Measurements from ENCODE around the gene ISOC2. TPM values are rescaled to one million over a fixed set of nuclear protein-coding genes. Genes with fewer than 3 reads are reported as not detected.
"Not testable (repeated sequence)": the region's sequence is repeated elsewhere in the genome, so short reads cannot be mapped to it uniquely, and the experiment has no call there.

Gene ISOC2
- total and polyA plus RNA-seq, 2 donors (not counting 3 experiments of a cell fraction or from before 2014, with no cell fraction given) = 49.3 to 68.7 TPM

GRCh38 chr19:55410168-55410567 lies 51.3 kb downstream of the ISOC2 start:
- Histone ChIP-seq H3K27ac (ENCODE audit: insufficient read depth, low read depth, low read length) (no peak overlapping the region), H3K4me1 (ENCODE audit: control insufficient read depth, extremely low read depth, insufficient read depth, low read length) (peaks cover 13% of the 10 kb centered on the region), H3K36me3 (ENCODE audit: control insufficient read depth in 2 of 2, extremely low read depth in 1 of 2, insufficient read depth in 2 of 2, low read length in 2 of 2) (no peaks in the 10 kb centered on the region), H3K4me3 (replicated peaks in 1 of 3; ENCODE audit: insufficient read depth in 1 of 3, low read depth in 1 of 3, low read length in 3 of 3) (no peak overlapping the region), H3K9ac (replicated peaks; ENCODE audit: extremely low read depth, insufficient read depth, low read length) (no peak overlapping the region), H3K4me2 (ENCODE audit: insufficient read depth, low read length) (no peak overlapping the region), H3K27me3 (ENCODE audit: control insufficient read depth in 2 of 2, insufficient read depth in 2 of 2, low read length in 2 of 2) (peaks cover 2 to 5% of the 10 kb centered on the region in 2 experiments), H4K20me1 (replicated peaks; ENCODE audit: control insufficient read depth, extremely low read depth, insufficient read depth, low read length) (no peaks in the 10 kb centered on the region), H3K9me1 (replicated peaks; ENCODE audit: control insufficient read depth, extremely low read depth, insufficient read depth, low read length) (no peaks in the 10 kb centered on the region), H3K79me2 (ENCODE audit: control insufficient read depth, insufficient read depth, low read length) (peaks cover 23% of the 10 kb centered on the region), H2AFZ (ENCODE audit: low read depth, low read length) (no peak overlapping the region), H3K9me3 (replicated peaks; ENCODE audit: control insufficient read depth, insufficient read depth, low read length) (no peaks in the 10 kb centered on the region)
- FAIRE-seq (no peak), DNase-seq (ENCODE audit: low read depth, low spot score) (no peak)
- ChIA-PET POLR2A (no interaction called here), CTCF (no interaction called here)
- intact Hi-C loops (cut with micrococcal nuclease) = no loop called here
- no TSS peak for BruUV-seq (replicated peaks)
- TF ChIP-seq POLR2A (IDR thresholded peaks at IDR 0.05; ENCODE audit: low read depth, low read length) (no peak), JUN (IDR thresholded peaks at IDR 0.05; ENCODE audit: borderline replicate concordance, insufficient read depth, insufficient read length, low read depth) (no peak), POLR2AphosphoS5 (IDR thresholded peaks at IDR 0.05; ENCODE audit: insufficient read depth, low read depth, low read length) (no peak), FOS (IDR thresholded peaks at IDR 0.05; ENCODE audit: borderline replicate concordance, insufficient read depth, low read length) (no peak), MYC (IDR thresholded peaks at IDR 0.05; ENCODE audit: low read depth, low read length) (no peak), EZH2 (IDR thresholded peaks at IDR 0.05; ENCODE audit: borderline replicate concordance, low read depth, low read length, severe bottlenecking) (no peak), MAX (IDR thresholded peaks at IDR 0.05; ENCODE audit: insufficient read depth, insufficient read length) (no peak), GATA2 (IDR thresholded peaks at IDR 0.05; ENCODE audit: insufficient read depth, insufficient read length, low read depth, low read length) (no peak), CTCF (IDR thresholded peaks at IDR 0.05; ENCODE audit: extremely low read depth in 1 of 2, insufficient read depth in 1 of 2, low read depth in 1 of 2, low read length in 2 of 2) (no peak)
- dilution Hi-C loops (cut with MboI; ENCODE audit: extremely low pct_ligation_motif_present, low sequenced_read_pairs) = no loop called here

GRCh38 chr19:55409179-55409578 lies 52.3 kb downstream of the ISOC2 start:
- H3K36me3 ChIP-seq (ENCODE audit: control insufficient read depth in 2 of 2, extremely low read depth in 1 of 2, insufficient read depth in 2 of 2, low read length in 2 of 2); H3K9me3 ChIP-seq (replicated peaks; ENCODE audit: control insufficient read depth, insufficient read depth, low read length); DNase-seq (ENCODE audit: low read depth, low spot score); BruUV-seq (replicated peaks); POLR2A ChIA-PET; H3K9me1 ChIP-seq (replicated peaks; ENCODE audit: control insufficient read depth, extremely low read depth, insufficient read depth, low read length); H3K27me3 ChIP-seq (ENCODE audit: control insufficient read depth in 2 of 2, insufficient read depth in 2 of 2, low read length in 2 of 2); H2AFZ ChIP-seq (ENCODE audit: low read depth, low read length); dilution Hi-C loops (cut with MboI; ENCODE audit: extremely low pct_ligation_motif_present, low sequenced_read_pairs); H4K20me1 ChIP-seq (replicated peaks; ENCODE audit: control insufficient read depth, extremely low read depth, insufficient read depth, low read length); FAIRE-seq; H3K4me2 ChIP-seq (ENCODE audit: insufficient read depth, low read length); H3K9ac ChIP-seq (replicated peaks; ENCODE audit: extremely low read depth, insufficient read depth, low read length); H3K4me3 ChIP-seq (replicated peaks in 1 of 3; ENCODE audit: insufficient read depth in 1 of 3, low read depth in 1 of 3, low read length in 3 of 3); H3K27ac ChIP-seq (ENCODE audit: insufficient read depth, low read depth, low read length): not testable (repeated sequence)
- Histone ChIP-seq H3K4me1 (ENCODE audit: control insufficient read depth, extremely low read depth, insufficient read depth, low read length) (peaks cover 13% of the 10 kb centered on the region), H3K79me2 (ENCODE audit: control insufficient read depth, insufficient read depth, low read length) (peaks cover 30% of the 10 kb centered on the region)
- CTCF ChIA-PET = interaction anchor here (0.7 to 0.9 kb wide), 2 partner anchors 10 to 95 kb away, joined by 3 to 4 read pairs; no protein-coding TSS in a partner anchor
- intact Hi-C loops (cut with micrococcal nuclease) = loop anchor here (2.0 kb wide), 2 partner anchors 52 to 268 kb away; partner anchors contain the start of gene ISOC2
